Activated CD4-positive, alpha-beta T cell treated with anti-CD3 and anti-CD28 coated beads, Interleukin-2, Interleukin-6, amounts not matched to agents 100 ng/mL and 50 ng/mL, durations not matched to agents 16 hours and 8 hours (primary cell): ENCODE data around the gene BIRC3.

Source experiments
- DNase-seq: peaks from one replicate; pipeline ENCODE4 v3.0.0-alpha.2; 2020

BIRC3 gene

GRCh38 chr11:102377891-102378290 lies 60.6 kb downstream of the BIRC3 start:
- DNase-seq = no peak

- DNase-seq = no peak
These were observed 61.5 kb downstream of the BIRC3 start for GRCh38 chr11:102378818-102379217.

- no peak for DNase-seq
These were observed 65.1 kb downstream of the BIRC3 start for GRCh38 chr11:102382384-102382783.

- no peak for DNase-seq
These were observed 66.6 kb downstream of the BIRC3 start for GRCh38 chr11:102383839-102384238.

GRCh38 chr11:102384419-102385079 lies 67.3 kb downstream of the BIRC3 start:
- no peak for DNase-seq

- DNase-seq = no peak
These were observed 68.1 kb downstream of the BIRC3 start for GRCh38 chr11:102385085-102386007.

GRCh38 chr11:102386136-102386734 lies 69.0 kb downstream of the BIRC3 start:
- DNase-seq = no peak

GRCh38 chr11:102387043-102387781 lies 69.9 kb downstream of the BIRC3 start:
- no peak for DNase-seq
